ENCODE data around the gene CDH5.

GRCh38 chr16:66447491-66447890 is 81.0 kb downstream of the CDH5 start:
- TF ChIP-seq CTCF (CRISPR knock-in tag; IDR thresholded peaks at IDR 0.05), result no peak
- TF ChIP-seq PHF20 (CRISPR knock-in tag; IDR thresholded peaks at IDR 0.05), result no peak
- TF ChIP-seq RAD21 (CRISPR knock-in tag; IDR thresholded peaks at IDR 0.05), result no peak
- no peak for TF ChIP-seq AHDC1 (CRISPR knock-in tag; IDR thresholded peaks at IDR 0.05; ENCODE audit: borderline replicate concordance)
- TF ChIP-seq SIN3A (IDR thresholded peaks at IDR 0.05; ENCODE audit: borderline replicate concordance, low read depth, low read length), result no peak

Data from HepG2 (cell line).